GM18951 (cell line): ENCODE data around the gene MEF2A.

ENCODE experiments used
- POLR2A ChIP-seq: IDR thresholded peaks from 4 replicates; pipeline ENCODE4 v1.6.1; 2011; ENCODE audit warnings: mild to moderate bottlenecking; ENCODE audit not compliant: insufficient read length, insufficient read depth; ENCODE audit errors: extremely low read depth
- in situ Hi-C: fragments of 300-500 bp; cut with MboI; formaldehyde crosslinking; loops from one replicate; pipeline ENCODE4 v1.12.0; 2022; ENCODE audit warnings: low sequenced_read_pairs, mixed read lengths, inconsistent platforms; ENCODE audit not compliant: unreplicated experiment

Gene MEF2A

DNA sequence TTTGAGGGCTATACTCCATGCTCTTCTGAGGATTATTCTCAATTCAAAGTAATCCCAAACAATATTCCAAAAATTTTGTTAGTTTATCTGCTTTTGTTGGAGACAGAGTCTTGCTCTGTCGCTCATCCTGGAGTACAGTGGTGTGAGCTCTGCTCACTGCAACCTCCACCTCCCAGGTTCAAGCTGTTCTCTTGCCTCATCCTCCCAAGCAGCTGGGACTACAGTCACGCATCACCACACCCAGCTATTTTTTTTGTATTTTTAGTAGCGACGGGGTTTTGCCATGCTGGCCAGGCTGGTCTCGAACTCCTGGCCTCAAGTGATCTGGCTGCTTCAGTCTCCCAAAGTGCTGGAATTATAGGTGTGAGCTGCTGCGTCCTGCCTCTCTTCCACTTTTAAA, 39.1 kb downstream of the MEF2A start:
- TF ChIP-seq POLR2A, result no peak
- in situ Hi-C loops, result no loop called here

DNA sequence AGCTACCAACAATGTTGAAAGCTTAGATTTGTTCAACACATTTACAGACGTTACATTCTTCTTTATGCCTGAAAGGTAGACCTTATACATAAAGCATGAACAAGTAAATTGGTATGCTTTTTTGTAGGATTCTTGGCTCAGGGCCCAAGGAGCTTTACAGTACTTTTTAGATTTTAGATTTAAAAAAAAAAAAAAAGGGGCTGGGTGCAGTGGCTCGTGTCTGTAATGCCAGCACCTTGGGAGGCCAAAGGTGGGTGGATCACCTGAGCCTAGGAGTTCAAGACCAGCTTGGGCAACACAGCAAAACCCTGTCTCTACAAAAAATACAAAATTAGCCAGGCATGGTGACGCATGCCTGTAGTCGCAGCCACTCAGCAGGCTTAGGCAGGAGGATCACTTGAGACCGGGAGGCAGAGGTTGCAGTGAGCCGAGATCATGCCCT, 39.7 kb downstream of the MEF2A start:
- in situ Hi-C loops, result no loop called here
- TF ChIP-seq POLR2A, result no peak

DNA sequence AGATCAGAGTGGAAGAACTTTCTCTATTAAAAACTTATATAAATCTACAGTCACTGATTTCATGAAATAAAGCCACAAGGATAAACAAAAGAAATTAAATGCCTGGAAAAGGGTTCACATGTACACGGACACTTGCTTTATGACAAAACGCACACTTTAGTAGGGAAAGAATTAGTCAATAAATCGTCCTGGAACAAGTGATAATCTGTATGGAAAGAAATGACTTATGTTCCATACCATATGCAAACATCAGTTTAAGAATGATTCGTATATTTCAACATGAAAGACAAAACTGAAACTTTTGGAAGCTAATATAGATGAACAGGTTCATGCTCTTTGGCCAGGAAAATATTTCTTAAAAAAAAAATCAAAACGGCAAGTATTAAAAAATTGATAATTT, 40.2 kb downstream of the MEF2A start:
- no peak for TF ChIP-seq POLR2A
- in situ Hi-C loops, result no loop called here

DNA sequence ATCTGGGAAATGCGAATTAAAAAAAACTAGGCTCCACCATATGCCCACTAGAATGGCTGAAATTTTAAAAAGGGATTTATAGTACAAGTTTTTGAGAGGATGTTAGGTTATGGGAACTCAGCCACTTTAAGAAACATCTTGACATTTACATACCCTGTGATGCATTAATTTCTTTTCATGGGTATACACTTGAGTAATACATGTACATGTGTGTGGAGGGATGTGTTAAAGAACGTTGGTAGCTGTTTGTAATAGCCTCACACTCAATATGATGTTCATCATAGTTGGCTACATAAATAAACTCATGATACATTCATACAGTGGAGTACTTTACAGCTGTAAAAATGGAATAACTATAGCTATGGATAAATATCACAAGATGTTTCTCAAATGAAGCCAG, 40.9 kb downstream of the MEF2A start:
- no peak for TF ChIP-seq POLR2A
- in situ Hi-C loops, result no loop called here

DNA sequence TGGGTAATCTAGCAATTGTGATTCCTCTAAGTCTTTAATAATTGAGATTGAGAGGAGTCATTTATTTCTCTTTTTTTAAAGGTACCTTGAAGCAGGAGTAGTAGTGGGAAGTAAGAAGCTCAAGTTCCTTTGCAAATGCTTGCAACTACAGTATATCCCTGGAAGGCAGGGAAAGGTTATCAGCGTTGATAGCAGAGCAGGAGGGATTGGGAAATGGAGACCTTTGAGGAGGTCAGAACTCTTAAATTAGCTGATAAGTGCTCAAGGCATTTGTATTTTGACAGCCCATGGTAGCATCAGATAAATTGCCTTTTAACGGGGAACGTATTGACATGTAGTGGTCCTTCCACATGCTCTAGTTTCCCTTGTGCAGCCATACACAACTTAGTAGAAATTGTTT, 47.7 kb downstream of the MEF2A start:
- no peak for TF ChIP-seq POLR2A
- in situ Hi-C loops, result no loop called here

DNA sequence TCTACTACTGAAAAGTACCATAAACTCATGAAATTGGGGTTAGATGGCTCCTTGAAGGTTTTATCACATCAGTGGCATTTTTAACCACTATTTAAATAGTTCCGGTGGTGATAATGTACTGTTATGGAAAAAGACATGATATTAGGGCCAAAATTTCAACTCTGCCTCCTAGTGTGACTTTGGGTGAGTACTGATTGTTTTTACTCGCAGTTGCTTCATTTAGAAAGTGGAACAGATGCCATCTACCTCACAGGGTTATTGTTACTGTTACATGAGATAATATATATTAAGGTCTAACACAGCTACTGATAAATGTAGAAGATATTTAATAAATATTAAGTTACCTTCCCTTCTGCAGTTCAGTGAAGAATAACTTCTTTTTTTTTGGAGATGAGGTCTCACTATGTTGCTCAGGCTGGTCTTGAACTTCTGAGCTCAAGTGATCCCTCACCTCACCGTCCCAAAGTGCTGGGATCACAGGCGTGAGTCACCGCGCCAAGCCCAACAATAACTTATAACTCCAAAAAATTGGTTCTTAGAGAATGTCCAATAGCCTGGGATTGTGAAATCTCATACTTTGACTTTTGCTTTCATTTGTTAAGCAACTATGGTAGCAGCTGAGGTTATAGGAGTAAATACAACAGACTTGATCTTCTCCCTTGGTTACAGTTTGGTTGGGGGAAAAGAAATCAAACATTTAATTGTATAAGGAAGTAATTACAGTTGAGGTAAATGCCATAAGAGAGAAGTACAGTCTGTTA, 48.3 kb downstream of the MEF2A start:
- in situ Hi-C loops, result no loop called here
- no peak for TF ChIP-seq POLR2A

DNA sequence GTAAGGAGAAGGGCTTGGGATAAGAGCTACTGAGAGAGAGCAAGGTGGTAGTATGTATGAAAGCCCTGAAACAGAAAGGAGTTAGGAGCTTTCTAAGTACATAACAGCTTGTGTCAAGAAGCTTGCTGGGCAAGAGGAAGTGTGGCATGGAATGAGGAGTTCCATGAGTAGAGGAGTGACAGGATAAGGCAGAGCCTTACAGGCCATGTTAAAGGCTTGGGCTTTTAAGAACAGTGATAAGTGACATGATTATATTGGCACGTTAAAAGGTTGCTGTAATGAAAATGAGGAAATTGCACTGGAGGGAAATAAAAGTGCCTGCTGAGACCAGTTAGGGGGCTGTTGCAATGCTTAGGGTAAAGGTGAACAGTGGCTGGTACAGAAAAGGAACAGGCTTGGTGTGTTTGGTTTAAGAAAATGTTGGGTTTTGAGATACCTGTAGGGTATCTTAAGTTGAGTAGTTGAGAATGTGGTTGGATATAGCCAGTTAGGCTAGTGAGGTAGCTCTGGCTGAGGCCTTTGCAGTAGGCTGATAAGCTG, 49.0 kb downstream of the MEF2A start:
- in situ Hi-C loops, result no loop called here
- no peak for TF ChIP-seq POLR2A

DNA sequence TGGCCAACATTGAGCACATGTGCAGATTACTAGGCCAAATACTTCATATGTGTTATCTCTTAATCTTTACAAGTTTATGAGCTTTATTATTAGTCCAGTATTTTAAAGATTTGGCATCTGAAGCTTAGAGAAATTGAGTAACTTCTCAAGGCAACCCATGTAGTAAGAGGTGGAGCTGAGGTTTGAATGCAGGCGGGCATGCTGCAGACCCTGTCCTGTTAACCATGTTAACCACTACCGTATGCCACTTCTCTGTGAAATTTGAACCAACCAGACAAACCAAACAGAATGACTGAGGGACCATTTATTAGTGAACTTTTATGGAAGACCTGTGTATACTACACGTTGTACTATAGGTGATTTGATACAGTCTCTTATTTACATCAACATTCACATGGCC, 49.7 kb downstream of the MEF2A start:
- in situ Hi-C loops, result no loop called here
- TF ChIP-seq POLR2A, result no peak

DNA sequence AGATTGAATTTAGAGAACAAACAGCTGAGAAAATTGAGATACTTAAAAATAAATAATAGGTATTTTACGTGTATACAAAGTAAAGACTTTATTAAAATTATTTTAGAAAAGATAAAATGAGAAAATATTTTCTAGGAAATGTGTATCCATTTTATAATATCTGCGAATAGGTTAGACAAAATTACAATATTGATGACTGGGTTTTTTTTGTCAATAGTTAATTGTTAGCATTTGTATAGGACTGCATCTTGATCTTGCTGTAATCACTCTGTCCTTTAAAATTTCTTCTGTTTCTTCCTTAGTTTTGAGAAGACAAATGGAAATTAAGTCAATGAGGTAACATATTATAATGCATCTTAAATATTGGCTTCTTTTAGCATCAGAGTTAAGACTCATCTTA, 50.3 kb downstream of the MEF2A start:
- TF ChIP-seq POLR2A, result no peak
- in situ Hi-C loops, result no loop called here

DNA sequence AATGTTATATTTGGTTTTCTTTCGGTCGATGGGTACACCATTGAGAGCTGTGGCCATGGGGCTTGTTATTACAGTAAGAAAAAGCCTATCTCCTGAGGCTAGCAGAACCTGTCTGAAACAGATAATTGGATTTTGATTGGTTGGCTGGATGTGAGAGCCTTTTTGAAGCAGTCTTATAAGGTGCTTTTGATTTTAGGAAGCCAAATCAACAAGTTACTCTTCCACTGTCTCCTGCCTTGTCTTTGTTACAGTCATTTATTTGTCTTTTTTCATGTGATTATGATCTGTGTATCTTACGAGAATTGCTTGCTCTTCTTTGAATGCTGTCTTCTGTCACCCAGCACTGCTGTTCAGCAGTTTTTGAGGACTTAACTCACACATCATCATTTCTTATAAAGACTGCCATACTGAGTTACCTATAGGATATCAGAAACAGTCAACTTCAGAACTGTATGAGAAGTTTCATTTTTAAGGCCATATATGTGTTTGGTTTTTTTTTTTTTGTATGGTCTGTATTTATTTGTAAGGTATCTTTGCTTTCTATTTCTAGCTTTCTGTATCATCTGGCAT, 51.1 kb downstream of the MEF2A start:
- no peak for TF ChIP-seq POLR2A
- in situ Hi-C loops, result no loop called here

DNA sequence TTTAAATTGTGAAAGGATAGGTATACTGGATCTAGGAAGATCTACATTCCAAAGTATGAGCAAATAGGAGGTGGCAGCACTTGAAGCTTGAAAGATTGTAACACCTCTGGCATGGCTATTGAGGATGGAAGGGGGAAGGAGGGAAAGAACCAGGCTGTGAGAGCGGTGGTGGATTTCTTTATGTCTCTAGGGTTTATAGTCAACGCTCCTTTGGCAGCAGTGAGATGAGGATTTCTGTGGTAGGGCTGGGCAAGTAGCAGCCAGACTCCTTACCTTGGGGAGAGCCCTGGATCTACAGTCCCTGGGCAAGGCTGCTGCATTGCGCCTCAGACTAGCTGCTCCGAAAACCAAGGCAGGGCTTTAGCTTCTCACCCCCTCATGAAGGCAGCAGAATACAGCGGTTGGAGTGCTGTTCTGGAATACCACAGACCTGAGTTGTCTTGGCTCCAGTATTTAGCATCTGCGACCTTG, 53.2 kb downstream of the MEF2A start:
- in situ Hi-C loops, result no loop called here
- TF ChIP-seq POLR2A, result no peak

DNA sequence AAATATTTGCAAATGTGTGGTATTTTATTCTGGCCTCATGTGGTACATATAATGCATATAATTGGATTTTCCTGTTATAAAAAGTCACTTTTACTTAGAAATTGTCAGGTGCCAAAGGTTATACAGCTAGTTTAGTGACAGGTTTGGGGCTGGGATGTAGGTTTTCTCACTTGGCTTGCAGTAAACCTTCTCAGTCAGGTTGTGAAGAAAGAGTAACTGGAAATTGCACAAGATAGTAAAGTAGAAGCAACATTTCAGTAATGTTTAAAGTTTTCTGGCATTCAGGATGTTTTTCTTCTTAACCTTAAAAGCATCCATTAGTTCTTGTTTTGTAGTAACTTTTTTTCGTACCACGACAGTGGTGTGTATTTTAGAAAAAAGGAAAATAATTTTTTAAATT, 53.9 kb downstream of the MEF2A start:
- in situ Hi-C loops, result no loop called here

DNA sequence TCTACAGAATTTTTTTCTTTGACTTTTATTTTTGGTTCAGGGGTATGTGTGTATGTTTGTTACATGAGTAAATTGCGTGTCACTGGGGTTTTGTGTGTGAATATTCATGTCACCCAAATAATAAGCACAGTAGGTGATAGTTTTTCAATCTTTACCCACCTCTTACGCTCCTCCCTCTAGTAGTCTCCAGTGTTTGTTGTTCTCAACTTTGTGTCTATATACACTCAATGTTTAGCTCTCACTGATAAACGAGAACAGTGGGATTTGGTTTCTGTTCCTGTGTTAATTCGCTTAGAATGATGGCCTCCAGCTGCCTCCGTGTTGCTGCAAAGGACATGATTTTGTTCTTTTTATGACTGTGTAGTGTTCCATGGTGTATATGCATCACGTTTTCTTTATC, 54.4 kb downstream of the MEF2A start:
- in situ Hi-C loops, result no loop called here

More for the DNA sequence above, 53.9 kb downstream of the MEF2A start:
- no peak for TF ChIP-seq POLR2A

DNA sequence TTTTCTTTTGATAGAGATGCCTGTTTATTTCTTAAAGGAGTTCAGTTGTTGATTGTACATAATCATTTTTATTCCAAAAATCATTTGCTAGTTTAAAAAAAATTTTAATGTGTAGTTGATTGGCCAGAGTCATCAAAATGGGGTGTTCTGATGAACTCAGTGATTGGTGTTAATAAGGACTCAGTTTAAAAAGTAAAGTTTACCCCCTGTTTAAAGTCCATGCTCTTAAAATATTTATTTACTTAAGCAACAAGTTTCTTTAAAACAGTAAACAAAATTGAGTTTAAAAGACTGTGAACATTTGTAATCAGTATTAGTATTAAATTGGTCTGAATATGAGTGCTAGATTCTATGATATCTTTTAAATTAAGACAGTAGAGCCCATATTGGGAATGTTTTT, 56.0 kb downstream of the MEF2A start:
- in situ Hi-C loops, result no loop called here
- no peak for TF ChIP-seq POLR2A

More for the DNA sequence above, 54.4 kb downstream of the MEF2A start:
- no peak for TF ChIP-seq POLR2A
